Stimulated activated naive CD4-positive, alpha-beta T cell (primary cell): ENCODE data around the gene INTS14.
"Not testable (repeated sequence)": the region's sequence is repeated elsewhere in the genome, so short reads cannot be mapped to it uniquely, and the experiment has no call there.

Source experiments
- DNase-seq, 6 experiments: peaks; one replicate each; lab custom pipeline; 2025; lab: John Stamatoyannopoulos, UW

INTS14 gene

GRCh38 chr15:65631503-65631902, 20.6 kb upstream of the INTS14 start:
- no peak for DNase-seq

- DNase-seq = no peak
Observed at GRCh38 chr15:65630760-65631159, 19.8 kb upstream of the INTS14 start.

GRCh38 chr15:65629548-65629947, 18.6 kb upstream of the INTS14 start:
- DNase-seq = no peak

GRCh38 chr15:65626856-65627255, 15.9 kb upstream of the INTS14 start:
- DNase-seq = no peak

GRCh38 chr15:65623103-65623502, 12.2 kb upstream of the INTS14 start:
- DNase-seq = no peak

- DNase-seq = no peak
Observed at GRCh38 chr15:65621638-65622037, 10.7 kb upstream of the INTS14 start, which contains the start of gene SLC24A1. TSS of gene SLC24A1 (plus strand) at chr15:65621938. CDS start at chr15:65624081, 2,143 bp downstream.

- no peak for DNase-seq
Observed at GRCh38 chr15:65620833-65621232, 9.9 kb upstream of the INTS14 start.

- DNase-seq = no peak
Observed at GRCh38 chr15:65619626-65620290, 8.8 kb upstream of the INTS14 start.

- no peak for DNase-seq
Observed at GRCh38 chr15:65618560-65619109, 7.7 kb upstream of the INTS14 start.

GRCh38 chr15:65615887-65616286, 5.0 kb upstream of the INTS14 start:
- not testable (repeated sequence) for DNase-seq

GRCh38 chr15:65612949-65613744, 2.2 kb upstream of the INTS14 start:
- DNase-seq = no peak

- DNase-seq = no peak
Observed at GRCh38 chr15:65612616-65612946, 1.6 kb upstream of the INTS14 start.

GRCh38 chr15:65611888-65612615, 1.1 kb upstream of the INTS14 start:
- DNase-seq = no peak

GRCh38 chr15:65603559-65603958, 7.4 kb downstream of the INTS14 start:
- no peak for DNase-seq

- DNase-seq = no peak
Observed at GRCh38 chr15:65603134-65603533, 7.8 kb downstream of the INTS14 start.

GRCh38 chr15:65599677-65600076, 11.3 kb downstream of the INTS14 start:
- DNase-seq = no peak

- DNase-seq = no peak
Observed at GRCh38 chr15:65598468-65598867, 12.5 kb downstream of the INTS14 start.

- DNase-seq = peak in 2 of 6 experiments; percentile 10 to 15
Observed at GRCh38 chr15:65595960-65596359, 15.0 kb downstream of the INTS14 start.

- no peak for DNase-seq
Observed at GRCh38 chr15:65587094-65587493, 23.8 kb downstream of the INTS14 start.

- no peak for DNase-seq
Observed at GRCh38 chr15:65584241-65584640, 26.7 kb downstream of the INTS14 start.

- peak in 5 of 6 experiments; percentile 11 to 60 (median 51) for DNase-seq
Observed at GRCh38 chr15:65583701-65584100, 27.2 kb downstream of the INTS14 start.

- no peak for DNase-seq
Observed at GRCh38 chr15:65580287-65580686, 30.6 kb downstream of the INTS14 start.
